Measurements from ENCODE around the gene ASIC3.

The ASIC3 gene

GRCh38 chr7:151078233-151079040 is 30.1 kb downstream of the ASIC3 start:
- ChIA-PET POLR2A (no interaction called here), CTCF (interaction anchor here (1.4 to 1.9 kb wide), 4 partner anchors 18 to 94 kb away, joined by 3 to 7 read pairs (median 4); no protein-coding TSS in a partner anchor)
- no peak for TF ChIP-seq CTCF (IDR thresholded peaks at IDR 0.05; ENCODE audit: control extremely low read depth, extremely low read depth, low read depth, missing control alignments)
- no peak for DNase-seq (ENCODE audit: extremely low spot score)

GRCh38 chr7:151079199-151079910 is 31.0 kb downstream of the ASIC3 start:
- ChIA-PET POLR2A (no interaction called here), CTCF (interaction anchor here (1.7 kb wide), 1 partner anchor 33 kb away, joined by 3 read pairs; no protein-coding TSS in a partner anchor)
- DNase-seq (ENCODE audit: extremely low spot score) = no peak
- TF ChIP-seq CTCF (IDR thresholded peaks at IDR 0.05; ENCODE audit: control extremely low read depth, extremely low read depth, low read depth, missing control alignments) = no peak

GRCh38 chr7:151080067-151080521 is 31.8 kb downstream of the ASIC3 start:
- ChIA-PET POLR2A (interaction anchor here (1.0 kb wide), 1 partner anchor 21 kb away, joined by 3 read pairs; the partner anchor contains the start of gene SLC4A2), CTCF (interaction anchor here (0.8 kb wide), 1 partner anchor 31 kb away, joined by 4 read pairs; no protein-coding TSS in a partner anchor)
- no peak for TF ChIP-seq CTCF (IDR thresholded peaks at IDR 0.05; ENCODE audit: control extremely low read depth, extremely low read depth, low read depth, missing control alignments)
- DNase-seq (ENCODE audit: extremely low spot score) = no peak

GRCh38 chr7:151080522-151081169 is 32.3 kb downstream of the ASIC3 start, which contains the start of gene FASTK:
Gene FASTK, minus strand, starts transcription at chr7:151080809. Its CDS starts 43 bp downstream, at chr7:151080766.
- no peak for TF ChIP-seq CTCF (IDR thresholded peaks at IDR 0.05; ENCODE audit: control extremely low read depth, extremely low read depth, low read depth, missing control alignments)
- CTCF ChIA-PET = interaction anchor here (0.8 kb wide), 1 partner anchor 30 kb away, joined by 4 read pairs; no protein-coding TSS in a partner anchor
- peak; percentile 97 for DNase-seq (ENCODE audit: extremely low spot score)
- POLR2A ChIA-PET = interaction anchor here (1.0 kb wide), 1 partner anchor 22 kb away, joined by 3 read pairs; the partner anchor contains the start of gene SLC4A2

- DNase-seq (ENCODE audit: extremely low spot score) = no peak
- ChIA-PET POLR2A (interaction anchor here (1.0 kb wide), 1 partner anchor 23 kb away, joined by 3 read pairs; the partner anchor contains the start of gene SLC4A2), CTCF (interaction anchor here (1.9 kb wide), 1 partner anchor 29 kb away, joined by 4 read pairs; no protein-coding TSS in a partner anchor)
- no peak for TF ChIP-seq CTCF (IDR thresholded peaks at IDR 0.05; ENCODE audit: control extremely low read depth, extremely low read depth, low read depth, missing control alignments)
Measured at GRCh38 chr7:151081170-151082101, 33.1 kb downstream of the ASIC3 start.

Data from GM10248 (cell line).